Activated T-helper 1 cell treated with anti-CD3 and anti-CD28 coated beads, Interleukin-12 subunit alpha, Interleukin-12 subunit beta, Interleukin-2, Interleukin-4 antibody, amounts not matched to agents 30 ng/mL and 10 ng/mL and 1 ng/mL, durations not matched to agents 14 hours and 24 hours and 36 hours (primary cell): ENCODE data around the gene CAMK2N2. TPM values are rescaled to one million over a fixed set of nuclear protein-coding genes. Genes with fewer than 3 reads are reported as not detected.

Experiments
- DNase-seq: peaks from one replicate; pipeline ENCODE4 v3.0.0; 2021; ENCODE audit warnings: low spot score
- H3K27ac Mint-ChIP-seq: one replicate; pipeline ENCODE4 v1.8.0; 2021; ENCODE audit warnings: mild to moderate bottlenecking, mixed read lengths
- H3K27me3 Mint-ChIP-seq: one replicate; pipeline ENCODE4 v1.8.0; 2022; ENCODE audit warnings: mild to moderate bottlenecking, moderate library complexity, mixed read lengths; ENCODE audit not compliant: insufficient read depth
- H3K36me3 Mint-ChIP-seq: one replicate; pipeline ENCODE4 v1.8.0; 2021; ENCODE audit warnings: low read depth, mixed read lengths
- H3K4me1 Mint-ChIP-seq: one replicate; pipeline ENCODE4 v1.8.0; 2021; ENCODE audit warnings: low read depth, mixed read lengths
- H3K4me3 Mint-ChIP-seq: one replicate; pipeline ENCODE4 v1.8.0; 2021; ENCODE audit warnings: mild to moderate bottlenecking, moderate library complexity, mixed read lengths
- H3K9me3 Mint-ChIP-seq: one replicate; pipeline ENCODE4 v1.8.0; 2021; ENCODE audit warnings: mixed read lengths
- intact Hi-C: fragments of 100-400 bp; cut with micrococcal nuclease; formaldehyde crosslinking; loops from one replicate; pipeline ENCODE4 v1.15.1; 2024
- total RNA-seq: library from RNA; stranded (reverse); gene quantifications from 2 replicates; pipeline ENCODE4 v1.2.3, GENCODE V29; 2022

CAMK2N2 gene
- total RNA-seq, 1 donor from 2014 or later = 0.52 TPM

DNA sequence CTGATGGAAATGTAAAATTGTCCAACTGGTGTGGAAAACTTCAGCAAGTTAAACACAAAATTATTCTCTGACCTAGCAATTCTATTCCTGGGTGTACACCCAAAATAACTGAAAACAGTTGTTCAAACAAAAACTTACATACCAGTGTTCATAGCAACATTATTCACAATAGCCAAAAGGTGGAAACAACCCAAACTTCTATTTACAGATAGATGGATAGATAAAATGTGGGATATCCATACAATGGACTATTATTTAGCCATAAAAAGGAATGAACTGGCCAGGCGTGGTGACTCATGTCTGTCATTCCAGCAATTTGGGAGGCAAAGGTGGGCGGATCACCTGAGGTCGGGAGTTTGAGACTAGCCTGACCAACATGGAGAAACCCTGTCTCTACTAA, 38.8 kb downstream of the CAMK2N2 start:
- peaks cover 22% of the 10 kb centered on the region for H3K27me3 Mint-ChIP-seq
- H3K27ac Mint-ChIP-seq = no peak overlapping the region
- no peak overlapping the region for H3K4me3 Mint-ChIP-seq
- intact Hi-C loops = no loop called here
- H3K9me3 Mint-ChIP-seq = no peaks in the 10 kb centered on the region
- no peak for DNase-seq
- H3K36me3 Mint-ChIP-seq = no peaks in the 10 kb centered on the region
- H3K4me1 Mint-ChIP-seq = no peaks in the 10 kb centered on the region

DNA sequence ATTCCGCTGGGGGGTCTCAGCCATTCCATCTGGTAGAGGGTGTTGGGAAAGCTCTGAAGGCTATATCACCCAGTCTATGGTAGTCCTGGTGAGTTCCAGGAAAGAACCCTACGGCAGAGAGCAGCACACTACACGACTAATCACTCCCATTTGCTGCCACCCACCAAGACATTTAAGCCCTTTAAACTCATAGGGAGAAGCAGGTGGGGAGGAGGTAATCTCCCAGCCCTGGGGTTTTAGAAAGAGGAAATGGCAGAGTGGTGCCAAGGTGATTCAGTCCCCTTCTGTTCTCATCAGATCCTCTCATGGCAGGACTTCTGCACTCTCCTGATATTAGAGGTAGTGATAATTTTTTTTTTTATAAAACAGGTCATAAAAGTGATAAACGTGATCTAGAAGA, 42.5 kb downstream of the CAMK2N2 start:
- intact Hi-C loops = no loop called here
- Mint-ChIP-seq H3K27ac (no peak overlapping the region), H3K9me3 (no peaks in the 10 kb centered on the region), H3K4me1 (no peaks in the 10 kb centered on the region), H3K36me3 (no peaks in the 10 kb centered on the region), H3K27me3 (peaks cover 2% of the 10 kb centered on the region), H3K4me3 (no peak overlapping the region)
- DNase-seq = no peak

DNA sequence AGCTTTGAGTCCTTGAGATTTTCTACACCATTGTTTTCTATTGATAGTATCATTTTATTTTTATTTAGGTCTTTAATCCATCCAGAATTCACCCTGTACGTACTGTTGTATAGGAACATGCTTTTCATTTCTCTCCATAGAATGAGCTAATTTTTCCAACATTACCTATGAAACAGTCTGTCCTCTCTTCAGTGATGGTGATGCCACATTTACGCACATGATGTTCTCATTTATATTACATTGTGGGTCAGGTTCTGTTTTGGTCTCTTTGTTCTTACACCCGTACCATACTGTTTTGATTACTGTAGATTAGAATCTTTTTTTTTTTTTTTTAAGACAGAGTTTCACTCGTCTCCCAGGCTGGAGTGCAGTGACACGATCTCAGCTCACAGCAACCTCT, 49.6 kb downstream of the CAMK2N2 start:
- Mint-ChIP-seq H3K36me3 (no peaks in the 10 kb centered on the region), H3K9me3 (no peaks in the 10 kb centered on the region), H3K27ac (no peak overlapping the region), H3K4me3 (no peak overlapping the region), H3K4me1 (no peaks in the 10 kb centered on the region), H3K27me3 (peaks cover 25% of the 10 kb centered on the region)
- intact Hi-C loops = no loop called here
- DNase-seq = no peak

DNA sequence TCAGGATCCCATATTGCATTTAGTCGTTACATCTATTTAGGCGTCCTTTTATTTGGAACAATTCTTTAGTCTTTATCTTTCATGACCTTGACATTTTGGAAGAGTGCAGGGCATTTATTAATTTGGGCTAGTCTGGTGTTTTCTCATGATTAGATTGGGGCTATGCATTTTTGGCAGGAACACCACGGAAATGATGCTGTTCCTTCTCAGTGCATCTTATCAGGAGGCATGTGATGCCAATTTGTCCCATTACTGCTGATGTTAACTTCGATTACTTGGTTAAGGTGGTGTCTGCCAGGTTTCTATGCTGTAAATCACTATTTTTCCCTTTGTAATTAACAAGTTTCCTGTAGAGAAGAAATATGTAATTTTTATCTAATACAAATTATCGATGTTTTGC, 50.1 kb downstream of the CAMK2N2 start:
- no peaks in the 10 kb centered on the region for H3K36me3 Mint-ChIP-seq
- H3K9me3 Mint-ChIP-seq = no peaks in the 10 kb centered on the region
- intact Hi-C loops = no loop called here
- H3K27me3 Mint-ChIP-seq = peaks cover 28% of the 10 kb centered on the region
- H3K4me1 Mint-ChIP-seq = no peaks in the 10 kb centered on the region
- no peak overlapping the region for H3K4me3 Mint-ChIP-seq
- no peak overlapping the region for H3K27ac Mint-ChIP-seq
- no peak for DNase-seq

Other genes with a start within 250 kb of the CAMK2N2 start
- 18.0 and 18.7 TPM in 2 replicates for gene ABCC5, start 243.7 kb downstream of the CAMK2N2 start, total RNA-seq
- not detected in 2 replicates for gene HTR3D, start 229.8 kb downstream of the CAMK2N2 start, total RNA-seq
- gene HTR3C, start 208.5 kb downstream of the CAMK2N2 start, total RNA-seq = not detected in 2 replicates
- not detected in 2 replicates for gene HTR3E, start 164.5 kb downstream of the CAMK2N2 start, total RNA-seq
- 75.6 and 75.9 TPM in 2 replicates for gene EIF2B5, start 126.2 kb downstream of the CAMK2N2 start, total RNA-seq
- 59.4 and 61.5 TPM in 2 replicates for gene DVL3, start 106.2 kb downstream of the CAMK2N2 start, total RNA-seq
- 235 and 238 TPM in 2 replicates for gene AP2M1, start 86.7 kb downstream of the CAMK2N2 start, total RNA-seq
- 75.2 and 76.4 TPM in 2 replicates for gene ABCF3, start 75.4 kb downstream of the CAMK2N2 start, total RNA-seq
- not detected in 2 replicates for gene VWA5B2, start 32.0 kb downstream of the CAMK2N2 start, total RNA-seq
- 86.7 and 89.3 TPM in 2 replicates for gene ALG3, start 12.6 kb downstream of the CAMK2N2 start, total RNA-seq
- 13.5 and 15.2 TPM in 2 replicates for gene EEF1AKMT4, start 11.9 kb downstream of the CAMK2N2 start, total RNA-seq
- not detected in 2 replicates for gene ECE2, start 14.5 kb upstream of the CAMK2N2 start, total RNA-seq
- 251 and 255 TPM in 2 replicates for gene PSMD2, start 37.7 kb upstream of the CAMK2N2 start, total RNA-seq
- 657 and 706 TPM in 2 replicates for gene EIF4G1, start 53.1 kb upstream of the CAMK2N2 start, total RNA-seq
- gene FAM131A, start 76.0 kb upstream of the CAMK2N2 start, total RNA-seq = 7.5 and 9.2 TPM in 2 replicates
- 5.2 and 6.6 TPM in 2 replicates for gene CLCN2, start 100.1 kb upstream of the CAMK2N2 start, total RNA-seq
- 145 and 151 TPM in 2 replicates for gene POLR2H, start 100.2 kb upstream of the CAMK2N2 start, total RNA-seq
- gene THPO, start 116.7 kb upstream of the CAMK2N2 start, total RNA-seq = not detected in 2 replicates
- not detected in 2 replicates for gene CHRD, start 118.5 kb upstream of the CAMK2N2 start, total RNA-seq